ENCODE results near the gene USP7.

DNA sequence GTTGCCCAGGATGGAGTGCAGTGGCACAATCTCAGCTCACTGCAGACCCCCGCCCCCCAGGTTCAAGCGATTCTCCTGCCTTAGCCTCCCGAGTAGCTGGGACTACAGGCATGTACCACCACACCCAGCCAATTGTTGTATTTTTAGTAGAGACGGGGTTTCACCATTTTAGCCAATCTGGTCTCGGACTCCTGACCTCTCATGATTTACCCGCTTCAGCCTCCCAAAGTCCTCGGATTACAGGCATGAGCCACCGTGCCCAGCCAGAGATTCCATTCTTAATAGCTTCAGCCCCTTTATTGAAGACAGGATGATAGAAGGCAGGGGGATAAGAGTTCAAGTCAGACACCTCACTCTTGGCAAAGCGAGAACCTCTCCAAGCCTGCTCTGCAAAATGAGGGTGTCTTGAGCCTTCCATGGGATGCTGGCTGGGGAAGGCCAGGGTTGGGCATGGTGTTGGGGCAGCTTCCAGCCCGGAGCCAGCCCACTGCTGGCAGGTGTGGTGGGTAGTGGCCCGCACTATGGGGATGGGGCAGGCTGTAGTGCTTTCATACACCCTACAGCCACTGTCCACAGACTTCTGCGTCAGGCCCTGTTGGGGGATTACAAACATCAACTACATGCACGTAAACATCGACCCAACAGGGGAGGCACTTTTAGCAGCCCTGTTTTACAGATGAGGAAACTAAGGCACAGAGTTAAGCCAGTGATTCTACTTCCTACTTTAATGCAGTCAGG, 98.4 kb downstream of the USP7 start:
- TF ChIP-seq, protein P1, sequence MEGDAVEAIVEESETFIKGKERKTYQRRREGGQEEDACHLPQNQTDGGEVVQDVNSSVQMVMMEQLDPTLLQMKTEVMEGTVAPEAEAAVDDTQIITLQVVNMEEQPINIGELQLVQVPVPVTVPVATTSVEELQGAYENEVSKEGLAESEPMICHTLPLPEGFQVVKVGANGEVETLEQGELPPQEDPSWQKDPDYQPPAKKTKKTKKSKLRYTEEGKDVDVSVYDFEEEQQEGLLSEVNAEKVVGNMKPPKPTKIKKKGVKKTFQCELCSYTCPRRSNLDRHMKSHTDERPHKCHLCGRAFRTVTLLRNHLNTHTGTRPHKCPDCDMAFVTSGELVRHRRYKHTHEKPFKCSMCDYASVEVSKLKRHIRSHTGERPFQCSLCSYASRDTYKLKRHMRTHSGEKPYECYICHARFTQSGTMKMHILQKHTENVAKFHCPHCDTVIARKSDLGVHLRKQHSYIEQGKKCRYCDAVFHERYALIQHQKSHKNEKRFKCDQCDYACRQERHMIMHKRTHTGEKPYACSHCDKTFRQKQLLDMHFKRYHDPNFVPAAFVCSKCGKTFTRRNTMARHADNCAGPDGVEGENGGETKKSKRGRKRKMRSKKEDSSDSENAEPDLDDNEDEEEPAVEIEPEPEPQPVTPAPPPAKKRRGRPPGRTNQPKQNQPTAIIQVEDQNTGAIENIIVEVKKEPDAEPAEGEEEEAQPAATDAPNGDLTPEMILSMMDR (IDR thresholded peaks at IDR 0.05) = no peak
- TF ChIP-seq POLR2A (IDR thresholded peaks at IDR 0.05) = no peak

Measured in testis (tissue), 2 donors.